Thymus (tissue), 11 donors: Measurements from ENCODE around the gene BNIP5. TPM values are rescaled to one million over a fixed set of nuclear protein-coding genes. Genes with fewer than 3 reads are reported as not detected.

Source experiments
- DNase-seq, 9 donors: peaks; one replicate each; pipeline ENCODE4 v3.0.0-alpha.2; 2013; ENCODE audit warnings: low spot score in 9 of 9, low read depth in 6 of 9, missing footprints in 1 of 9
- H3K27ac ChIP-seq, 2 donors: one replicate each; pipeline ENCODE4 v1.5.1; 2013; ENCODE audit warnings: control low read depth in 1 of 2, low read depth in 1 of 2, low read length in 1 of 2, mild to moderate bottlenecking in 1 of 2, moderate library complexity in 1 of 2
- H3K27me3 ChIP-seq, 2 donors: one replicate each; pipeline ENCODE4 v1.5.1; 2013; ENCODE audit warnings: low read length in 1 of 2; ENCODE audit not compliant: control insufficient read depth in 2 of 2, insufficient read depth in 1 of 2
- H3K36me3 ChIP-seq, 2 donors: one replicate each; pipeline ENCODE4 v1.5.1; 2013; ENCODE audit warnings: low read length in 1 of 2, mild to moderate bottlenecking in 1 of 2, moderate library complexity in 1 of 2; ENCODE audit not compliant: control insufficient read depth in 2 of 2, insufficient read depth in 2 of 2
- H3K4me1 ChIP-seq, 2 donors: one replicate each; pipeline ENCODE4 v1.5.1; 2013; ENCODE audit warnings: low read length in 2 of 2; ENCODE audit not compliant: control insufficient read depth in 2 of 2, insufficient read depth in 2 of 2
- H3K4me3 ChIP-seq, 2 donors: one replicate each; pipeline ENCODE4 v1.5.1; 2013; ENCODE audit warnings: low read length in 2 of 2, control low read depth in 1 of 2, mild to moderate bottlenecking in 1 of 2
- H3K9me3 ChIP-seq, 2 donors: one replicate each; pipeline ENCODE4 v1.5.1; 2013; ENCODE audit warnings: low read length in 1 of 2, mild to moderate bottlenecking in 1 of 2; ENCODE audit not compliant: control insufficient read depth in 2 of 2, insufficient read depth in 1 of 2
- WGBS: extraction: QIAGEN DNeasy Blood & Tissue Kit; methylation state at CpG from one replicate; pipeline ENCODE4 v1.1.7; 2013; 5-methylcytosine and 5-hydroxymethylcytosine counted together
- polyA plus RNA-seq: library from polyadenylated mRNA; stranded (reverse); fragments of 200-250 nt; gene quantifications from one replicate; pipeline ENCODE4 v1.2.3, GENCODE V29; 2013
- total RNA-seq: library from RNA; stranded (reverse); fragments of 120-200 nt; gene quantifications from one replicate; pipeline ENCODE4 v1.2.4, GENCODE V29; 2013
- donor health status: healthy.

The BNIP5 gene
- total and polyA plus RNA-seq, 2 donors = 0.14 to 0.23 TPM

DNA sequence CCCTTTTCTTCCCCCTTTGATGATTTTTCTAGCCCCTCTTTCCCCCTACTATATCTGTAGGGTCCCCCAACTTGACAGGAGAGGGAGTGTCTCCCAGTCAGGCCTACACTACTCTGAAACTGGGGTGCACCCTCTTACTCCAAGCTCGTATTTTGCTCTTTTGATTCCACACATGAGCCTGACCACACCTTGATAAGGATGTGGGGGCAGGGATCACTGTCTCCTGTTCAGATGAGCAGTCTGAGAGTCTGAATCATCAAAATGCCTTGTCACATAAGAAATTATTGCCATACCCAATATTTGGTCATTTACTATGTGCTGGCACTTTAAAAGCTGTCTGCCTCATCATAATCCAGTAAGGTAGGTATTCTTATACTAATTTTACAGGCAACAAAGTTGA, 50.9 kb downstream of the BNIP5 start:
- H3K4me1 ChIP-seq = peaks cover 0 to 7% of the 10 kb centered on the region in 2 donors
- no peak for DNase-seq
- WGBS = 92% methylated on average over 1 of the region's 1 CpG
- H3K27me3 ChIP-seq = peaks cover 7 to 44% of the 10 kb centered on the region in 2 donors
- no peak overlapping the region for H3K27ac ChIP-seq
- H3K36me3 ChIP-seq = no peaks in the 10 kb centered on the region
- no peaks in the 10 kb centered on the region for H3K9me3 ChIP-seq
- H3K4me3 ChIP-seq = no peak overlapping the region

DNA sequence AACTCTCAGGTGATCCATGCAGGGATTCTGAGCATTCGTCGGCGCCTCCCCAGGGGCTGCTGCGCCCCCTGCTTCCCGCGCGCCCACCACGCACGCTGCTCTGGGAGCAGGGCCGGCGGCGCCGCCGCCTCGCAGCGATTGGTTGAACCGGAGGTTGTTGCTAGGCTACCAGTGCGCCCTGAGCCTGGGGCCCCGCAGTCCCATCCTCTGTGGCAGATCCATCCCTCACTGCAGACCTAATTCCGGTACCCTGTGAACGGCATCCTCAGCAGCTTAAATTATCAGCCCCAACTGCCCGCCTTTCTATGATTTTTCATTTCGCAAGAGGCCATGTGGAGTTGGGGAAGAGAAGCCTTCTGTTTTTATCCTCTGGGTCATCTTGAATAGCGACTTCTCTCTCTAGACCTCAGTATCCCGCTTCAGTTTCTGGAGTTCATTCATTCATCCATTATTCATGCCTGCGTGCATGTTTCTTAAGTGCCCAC, 51.5 kb downstream of the BNIP5 start:
- peak in 3 of 9 donors; percentile 25 to 38 (median 30) for DNase-seq
- no peaks in the 10 kb centered on the region for H3K36me3 ChIP-seq
- peaks cover 7 to 44% of the 10 kb centered on the region in 2 donors for H3K27me3 ChIP-seq
- H3K4me3 ChIP-seq = no peak overlapping the region
- H3K9me3 ChIP-seq = no peaks in the 10 kb centered on the region
- H3K27ac ChIP-seq = no peak overlapping the region
- peaks cover 0 to 7% of the 10 kb centered on the region in 2 donors for H3K4me1 ChIP-seq
- WGBS = 18% methylated on average over 26 of the region's 26 CpGs

DNA sequence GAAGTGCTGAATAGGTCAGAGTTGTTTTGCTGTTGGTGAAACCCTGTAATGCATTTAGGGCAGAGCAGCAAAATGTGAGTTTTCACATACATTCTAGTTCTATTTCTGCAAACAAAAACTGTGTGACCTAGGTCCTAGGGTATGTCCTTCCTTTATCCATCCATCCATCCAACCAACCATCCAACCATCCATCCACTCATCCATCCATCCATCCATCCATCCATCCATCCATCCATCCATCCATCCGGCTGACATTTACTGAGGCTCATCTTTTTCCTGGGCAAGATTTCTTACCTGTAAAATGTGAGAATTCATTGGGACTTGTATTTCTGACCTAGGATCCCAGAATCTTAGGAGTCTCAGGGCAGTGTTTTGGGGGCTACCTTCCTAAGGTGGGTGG, 52.3 kb downstream of the BNIP5 start:
- Histone ChIP-seq H3K36me3 (no peaks in the 10 kb centered on the region), H3K27ac (no peak overlapping the region), H3K4me3 (no peak overlapping the region), H3K9me3 (no peaks in the 10 kb centered on the region), H3K4me1 (peaks cover 0 to 7% of the 10 kb centered on the region in 2 donors), H3K27me3 (peaks cover 7 to 44% of the 10 kb centered on the region in 2 donors)
- DNase-seq = no peak
- WGBS = 93% methylated on average over 1 of the region's 1 CpG

DNA sequence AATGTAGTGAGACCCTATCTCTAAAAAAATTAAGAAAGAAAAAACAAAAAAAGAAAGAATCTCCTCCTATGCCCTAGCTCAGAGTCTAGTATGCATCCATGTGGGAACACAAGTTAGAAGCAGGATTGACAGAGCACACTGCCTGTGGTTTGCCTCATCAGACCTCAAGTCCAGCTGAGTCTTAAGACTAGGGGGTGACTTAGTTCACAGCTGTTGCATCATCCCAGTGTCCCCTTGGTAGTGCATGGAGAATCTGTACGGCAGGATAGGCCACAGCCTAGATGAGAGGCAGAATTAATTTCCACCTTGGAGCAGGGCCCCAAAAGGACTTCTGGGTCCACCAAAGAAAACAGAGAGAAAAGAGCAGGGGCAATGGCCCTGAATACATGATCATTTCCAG, 53.1 kb downstream of the BNIP5 start:
- H3K9me3 ChIP-seq = no peaks in the 10 kb centered on the region
- no peaks in the 10 kb centered on the region for H3K36me3 ChIP-seq
- H3K27ac ChIP-seq = no peak overlapping the region
- WGBS = 96% methylated on average over 1 of the region's 1 CpG
- peaks cover 0 to 7% of the 10 kb centered on the region in 2 donors for H3K4me1 ChIP-seq
- peaks cover 7 to 44% of the 10 kb centered on the region in 2 donors for H3K27me3 ChIP-seq
- no peak for DNase-seq
- no peak overlapping the region for H3K4me3 ChIP-seq

DNA sequence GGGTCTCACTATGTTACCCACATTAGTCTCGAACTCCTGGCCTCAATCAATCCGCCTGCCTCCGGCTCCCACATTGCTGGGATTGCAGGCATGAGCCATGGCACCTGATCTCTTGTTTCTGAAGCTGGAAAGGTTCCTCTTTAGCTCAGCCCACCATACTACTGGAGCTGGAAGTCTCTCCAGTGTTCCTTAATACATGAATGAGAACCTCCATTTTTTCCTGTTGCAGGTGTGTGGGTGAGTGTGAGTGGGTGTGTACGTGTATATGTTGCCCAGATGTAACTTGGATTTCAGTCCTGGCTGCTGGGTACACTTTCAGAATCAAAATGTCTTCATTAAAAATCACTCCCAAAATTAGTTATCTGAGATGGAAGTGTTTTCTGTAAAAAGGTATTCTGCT, 55.7 kb downstream of the BNIP5 start:
- peaks cover 7 to 42% of the 10 kb centered on the region in 2 donors for H3K27me3 ChIP-seq
- no peak overlapping the region for H3K4me3 ChIP-seq
- no peaks in the 10 kb centered on the region for H3K36me3 ChIP-seq
- H3K27ac ChIP-seq = no peak overlapping the region
- H3K4me1 ChIP-seq = no peaks in the 10 kb centered on the region
- no peak for DNase-seq
- H3K9me3 ChIP-seq = no peaks in the 10 kb centered on the region
- WGBS = 95% methylated on average over 4 of the region's 4 CpGs

DNA sequence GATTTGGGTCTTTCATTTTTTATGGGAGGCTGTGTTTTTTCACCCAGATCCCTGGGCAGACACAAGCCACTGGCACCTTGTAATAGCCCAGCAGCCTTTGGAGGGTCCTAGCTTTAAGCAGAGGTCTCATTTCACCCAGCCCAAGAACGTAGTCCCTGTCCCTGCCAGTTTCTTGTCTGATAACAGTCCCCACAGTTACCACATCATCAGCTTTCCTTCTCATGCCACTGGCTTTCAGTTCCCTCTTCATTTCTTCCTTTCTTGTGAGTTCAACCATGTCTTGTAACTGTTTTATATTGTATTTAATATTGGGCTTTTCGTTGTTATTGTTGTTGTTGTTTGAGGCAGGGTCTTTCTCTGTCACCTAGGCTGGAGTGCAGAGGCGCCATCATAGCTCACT, 56.2 kb downstream of the BNIP5 start:
- Histone ChIP-seq H3K36me3 (no peaks in the 10 kb centered on the region), H3K4me1 (no peaks in the 10 kb centered on the region), H3K4me3 (no peak overlapping the region), H3K9me3 (no peaks in the 10 kb centered on the region), H3K27me3 (peaks cover 3 to 37% of the 10 kb centered on the region in 2 donors), H3K27ac (no peak overlapping the region)
- DNase-seq = no peak
- WGBS = 77% methylated on average over 3 of the region's 3 CpGs

DNA sequence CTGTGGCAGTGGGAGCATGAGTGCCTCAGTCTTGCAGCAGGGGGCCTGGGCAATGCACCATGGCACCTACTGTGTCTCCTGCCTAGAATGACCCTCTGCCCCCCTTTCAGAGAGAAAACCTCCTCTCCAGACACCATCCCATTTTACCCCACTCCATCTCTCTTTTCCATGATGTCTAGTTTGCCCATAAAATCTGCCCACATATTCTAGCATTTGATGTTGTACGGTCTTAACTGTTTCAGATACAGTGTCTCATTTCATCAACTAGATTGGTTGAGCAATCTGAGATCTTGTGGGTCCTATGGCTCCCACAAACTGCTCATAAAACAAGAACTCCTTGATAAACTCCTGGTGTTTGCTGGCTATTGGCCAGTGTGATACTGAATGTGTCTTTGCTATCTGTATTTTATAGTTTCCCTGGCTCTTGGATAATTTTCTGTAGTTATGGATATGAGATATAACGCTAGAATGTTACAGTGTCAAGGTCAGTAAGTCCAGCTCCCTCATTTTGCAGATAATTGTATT, 58.7 kb downstream of the BNIP5 start:
- H3K27ac ChIP-seq = no peak overlapping the region
- no peak for DNase-seq
- no peak overlapping the region for H3K4me3 ChIP-seq
- H3K4me1 ChIP-seq = no peaks in the 10 kb centered on the region
- peaks cover 0 to 21% of the 10 kb centered on the region in 2 donors for H3K27me3 ChIP-seq
- H3K9me3 ChIP-seq = no peaks in the 10 kb centered on the region
- WGBS = 97% methylated on average over 2 of the region's 2 CpGs
- no peaks in the 10 kb centered on the region for H3K36me3 ChIP-seq

DNA sequence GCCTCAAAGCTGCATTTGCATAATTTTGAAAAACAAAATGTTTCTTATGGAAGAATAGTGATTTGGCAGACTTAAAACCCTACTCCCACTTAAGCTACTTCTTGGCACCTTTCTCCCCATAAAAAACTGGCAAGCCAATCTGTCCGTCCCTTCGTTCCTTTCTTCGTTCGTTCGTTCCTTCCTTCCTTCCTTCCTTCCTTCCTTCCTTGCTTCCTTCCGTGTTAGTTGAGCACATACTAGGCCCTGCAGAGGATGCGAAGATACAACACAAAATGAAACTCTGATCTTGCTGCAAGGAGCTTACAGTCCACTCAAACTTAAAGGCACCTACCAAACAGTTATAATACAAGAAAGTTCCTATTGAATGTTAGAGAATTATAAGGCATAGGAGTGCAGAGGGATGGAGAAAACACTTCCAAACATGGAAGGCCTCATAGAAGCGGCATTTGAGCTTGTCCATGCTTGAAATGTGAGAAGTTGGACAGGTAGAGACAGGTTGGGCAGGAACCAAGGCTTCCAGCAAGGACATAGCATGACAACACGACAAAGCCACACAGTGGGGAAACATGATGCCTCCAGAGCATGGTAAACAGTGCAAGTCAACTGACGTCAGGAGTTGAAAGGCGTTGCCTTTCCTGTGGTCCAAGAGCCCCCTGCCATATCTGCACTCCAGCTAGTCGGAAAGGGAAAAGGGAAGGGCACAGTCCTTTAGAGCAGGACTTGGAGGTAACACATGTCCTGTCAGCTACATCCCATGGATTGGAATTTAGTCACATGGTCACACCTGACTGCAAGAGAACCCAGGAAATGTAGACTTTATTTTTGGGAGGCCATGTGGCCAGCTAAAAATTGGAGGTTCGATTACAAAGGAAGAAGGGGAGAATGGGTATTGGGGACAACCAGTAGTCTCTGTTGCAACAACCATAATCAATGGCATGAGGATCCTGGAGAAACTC, 59.8 kb downstream of the BNIP5 start:
- Histone ChIP-seq H3K36me3 (no peaks in the 10 kb centered on the region), H3K9me3 (no peaks in the 10 kb centered on the region), H3K27ac (no peak overlapping the region), H3K27me3 (peaks cover 0 to 18% of the 10 kb centered on the region in 2 donors), H3K4me1 (no peaks in the 10 kb centered on the region), H3K4me3 (no peak overlapping the region)
- 90% methylated on average over 13 of the region's 13 CpGs for WGBS
- no peak for DNase-seq

DNA sequence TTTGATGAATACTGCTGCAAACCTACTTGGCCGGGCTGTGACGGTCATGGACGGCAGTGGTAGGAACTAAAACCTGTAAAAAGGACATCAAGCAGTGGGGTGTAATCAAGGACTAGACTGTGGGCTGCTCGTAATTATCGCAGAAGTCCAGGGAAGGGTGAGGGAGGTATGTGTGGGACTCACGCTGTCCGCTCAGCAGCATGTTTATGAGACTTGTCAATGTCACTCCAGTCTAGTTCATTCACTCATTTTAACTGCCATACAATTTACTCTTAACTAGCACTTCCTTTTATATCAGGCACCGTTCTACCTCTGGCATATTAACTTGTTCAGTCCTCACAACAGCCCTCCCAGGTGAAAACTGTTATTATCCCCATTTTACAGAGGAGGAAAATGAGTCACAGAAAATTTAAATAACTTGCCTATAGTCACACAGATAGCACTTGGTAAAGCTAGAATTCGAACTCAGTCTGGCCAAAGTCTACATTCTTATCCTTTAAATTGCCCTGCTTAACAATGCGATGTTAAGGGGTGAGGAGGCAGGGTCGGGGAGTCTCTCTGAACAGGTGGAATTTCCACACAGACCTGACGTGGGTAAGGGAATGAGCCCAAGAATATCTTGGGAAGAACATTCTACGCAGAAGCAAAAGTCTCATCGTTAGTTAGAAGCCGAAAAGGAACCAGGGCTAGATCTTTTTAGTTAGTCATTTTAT, 62.7 kb downstream of the BNIP5 start:
- no peak overlapping the region for H3K27ac ChIP-seq
- no peak for DNase-seq
- 90% methylated on average over 15 of the region's 15 CpGs for WGBS
- H3K4me3 ChIP-seq = no peak overlapping the region
- peaks cover 0 to 29% of the 10 kb centered on the region in 2 donors for H3K27me3 ChIP-seq
- no peaks in the 10 kb centered on the region for H3K36me3 ChIP-seq
- H3K4me1 ChIP-seq = no peaks in the 10 kb centered on the region
- H3K9me3 ChIP-seq = no peaks in the 10 kb centered on the region
